CD14-positive monocyte (primary cell): Measurements from ENCODE around the gene ZBED1. TPM values are rescaled to one million over a fixed set of nuclear protein-coding genes. Genes with fewer than 3 reads are reported as not detected.
A peak's percentile ranks its signal among the peaks of the same experiment; 100 is the strongest.
"Not testable (repeated sequence)": the region's sequence is repeated elsewhere in the genome, so short reads cannot be mapped to it uniquely, and the experiment has no call there.

Experiments
- DNase-seq, 3 donors: peaks; one replicate each; pipeline ENCODE4 v3.0.0-alpha.2; 2011 to 2022
- H2AFZ ChIP-seq: 2 replicates; pipeline ENCODE4 v1.6.0; 2012; ENCODE audit warnings: mild to moderate bottlenecking, low read depth, low read length, inconsistent platforms; ENCODE audit not compliant: insufficient read depth, poor library complexity, severe bottlenecking
- H3K27ac ChIP-seq, 2 donors: 1 replicate in 1 of 2; 2 replicates in 1 of 2; pipeline ENCODE4 v1.5.1; 2012 to 2013; ENCODE audit warnings: low read length in 2 of 2, control low read depth in 1 of 2, inconsistent platforms in 1 of 2, low read depth in 1 of 2, mild to moderate bottlenecking in 1 of 2
- H3K27me3 ChIP-seq, 2 donors: one replicate each; pipeline versions ENCODE4 v1.6.0 to v1.6.1; 2011 to 2013; ENCODE audit warnings: low read length in 2 of 2; ENCODE audit not compliant: control insufficient read depth in 2 of 2, insufficient read depth in 2 of 2
- H3K36me3 ChIP-seq, 2 donors: replicated peaks in 1 of 2; 1 replicate in 1 of 2; 2 replicates in 1 of 2; pipeline versions ENCODE4 v1.5.1 to v1.6.1; 2012 to 2013; ENCODE audit warnings: low read length in 2 of 2, control low read depth in 1 of 2, inconsistent platforms in 1 of 2, mild to moderate bottlenecking in 1 of 2; ENCODE audit not compliant: insufficient read depth in 2 of 2, control insufficient read depth in 1 of 2
- H3K4me1 ChIP-seq, 2 donors: 1 replicate in 1 of 2; 2 replicates in 1 of 2; pipeline versions ENCODE4 v1.5.1 to v1.6.1; 2012 to 2013; ENCODE audit warnings: low read length in 2 of 2, control low read depth in 1 of 2, inconsistent platforms in 1 of 2, mild to moderate bottlenecking in 1 of 2, moderate library complexity in 1 of 2; ENCODE audit not compliant: insufficient read depth in 2 of 2, control insufficient read depth in 1 of 2
- H3K4me2 ChIP-seq: replicated peaks from 2 replicates; pipeline ENCODE3; 2012; ENCODE audit warnings: low read length, moderate library complexity, mild to moderate bottlenecking; ENCODE audit not compliant: poor library complexity, severe bottlenecking; ENCODE audit errors: extremely low read depth
- H3K4me3 ChIP-seq, 3 experiments: fragments of 200-600 bp in 1 of 3; sonication (generic) in 1 of 3; replicated peaks in 1 of 3; 1 replicate in 2 of 3; 2 replicates in 1 of 3; pipeline ENCODE4 v1.5.1; 2011 to 2013; ENCODE audit warnings: low read length in 3 of 3, mild to moderate bottlenecking in 3 of 3, control low read depth in 2 of 3, low read depth in 2 of 3, inconsistent platforms in 1 of 3, moderate library complexity in 1 of 3
- H3K79me2 ChIP-seq: 2 replicates; pipeline ENCODE4 v1.6.0; 2012; ENCODE audit warnings: mild to moderate bottlenecking, control low read depth, inconsistent platforms, low read length, moderate library complexity; ENCODE audit not compliant: insufficient read depth
- H3K9ac ChIP-seq: 2 replicates; pipeline ENCODE4 v1.6.0; 2017; ENCODE audit warnings: low read length, mild to moderate bottlenecking; ENCODE audit not compliant: insufficient read depth, poor library complexity, severe bottlenecking
- H3K9me3 ChIP-seq, 2 donors: replicated peaks in 1 of 2; 1 replicate in 1 of 2; 2 replicates in 1 of 2; pipeline versions ENCODE4 v1.5.1 to v1.6.1; 2012 to 2013; ENCODE audit warnings: low read length in 2 of 2, control low read depth in 1 of 2; ENCODE audit not compliant: control insufficient read depth in 1 of 2, insufficient read depth in 1 of 2
- H4K20me1 ChIP-seq: 2 replicates; pipeline ENCODE4 v1.6.0; 2012; ENCODE audit warnings: mild to moderate bottlenecking, low read length, control low read depth, moderate library complexity; ENCODE audit not compliant: insufficient read depth
- H3K27ac Mint-ChIP-seq, 7 donors: one replicate each; pipeline ENCODE4 v1.8.0; 2020; ENCODE audit warnings: mild to moderate bottlenecking in 7 of 7, mixed read lengths in 7 of 7, moderate library complexity in 6 of 7, inconsistent platforms in 2 of 7
- H3K27me3 Mint-ChIP-seq, 3 donors: one replicate each; pipeline ENCODE4 v1.8.0; 2021 to 2022; ENCODE audit warnings: low read depth in 3 of 3, mild to moderate bottlenecking in 3 of 3, mixed read lengths in 3 of 3, moderate library complexity in 3 of 3, inconsistent platforms in 1 of 3
- H3K36me3 Mint-ChIP-seq, 2 donors: one replicate each; pipeline ENCODE4 v1.8.0; 2020; ENCODE audit warnings: mixed read lengths in 2 of 2, inconsistent platforms in 1 of 2, mild to moderate bottlenecking in 1 of 2
- H3K4me1 Mint-ChIP-seq: one replicate; pipeline ENCODE4 v1.8.0; 2020; ENCODE audit warnings: mild to moderate bottlenecking, mixed read lengths
- H3K4me3 Mint-ChIP-seq, 2 donors: one replicate each; pipeline ENCODE4 v1.8.0; 2020; ENCODE audit warnings: mild to moderate bottlenecking in 2 of 2, mixed read lengths in 2 of 2, moderate library complexity in 1 of 2
- H3K9me3 Mint-ChIP-seq, 7 donors: one replicate each; pipeline ENCODE4 v1.8.0; 2020 to 2022; ENCODE audit warnings: mixed read lengths in 7 of 7, mild to moderate bottlenecking in 6 of 7, moderate library complexity in 6 of 7, inconsistent platforms in 2 of 7
- WGBS: methylation state at CpG from one replicate; pipeline ENCODE4 v1.1.5; 2013; ENCODE audit warnings: missing lambda C conversion rate; ENCODE audit not compliant: insufficient coverage; 5-methylcytosine and 5-hydroxymethylcytosine counted together
- intact Hi-C, 2 donors: fragments of 100-400 bp; cut with micrococcal nuclease; formaldehyde crosslinking; loops; one replicate each; pipeline versions ENCODE4 v1.15.0 to v1.15.1; 2023
- polyA plus RNA-seq, 3 donors: library from polyadenylated mRNA; depleted of rRNA in 1 of 3; unstranded in 2 of 3; stranded (reverse) in 1 of 3; fragments of 300-500 nt in 2 of 3; fragments of >200 nt in 1 of 3; fragmentation: Illumina TruSeq in 2 of 3; gene quantifications; 1 replicate in 2 of 3; 2 replicates in 1 of 3; pipeline ENCODE4 v1.2.3, GENCODE V29; 2012 to 2021
- TF ChIP-seq, protein P1 (sequence below): fragments of 200-600 bp; IDR thresholded peaks from one replicate; pipeline ENCODE4 v1.8.0; 2022; ENCODE audit warnings: antibody characterized with exemption, mild to moderate bottlenecking

ZBED1 gene
- polyA plus RNA-seq, 3 donors, result 13.9 to 32.1 (median 23.1) TPM

DNA sequence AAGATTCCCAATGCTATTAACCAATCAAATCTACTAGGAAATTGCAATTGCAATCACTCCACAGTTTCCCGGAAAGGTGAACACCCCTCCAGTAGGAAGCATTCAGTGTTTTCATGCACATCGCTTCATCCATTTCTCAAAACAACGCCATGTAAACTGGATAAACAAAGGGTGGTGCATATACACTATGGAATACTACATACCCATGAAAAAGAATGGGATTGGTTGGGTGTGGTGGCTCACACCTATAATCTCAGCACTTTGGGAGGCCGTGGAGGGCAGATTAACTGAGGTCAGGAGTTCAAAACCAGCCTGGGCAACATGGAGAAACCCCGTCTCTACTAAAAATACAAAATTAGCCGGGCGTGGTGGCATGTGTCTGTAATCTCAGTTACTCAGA, 29.1 kb downstream of the ZBED1 start:
- Mint-ChIP-seq H3K4me1 (no peaks in the 10 kb centered on the region), H3K9me3 (peaks cover 0 to 10% (median 0%) of the 10 kb centered on the region in 7 donors), H3K4me3 (no peak overlapping the region), H3K27me3 (no peaks in the 10 kb centered on the region), H3K36me3 (peaks cover 3 to 8% of the 10 kb centered on the region in 2 donors), H3K27ac (no peak overlapping the region)
- H3K9me3 ChIP-seq, result no peaks in the 10 kb centered on the region
- no peaks in the 10 kb centered on the region for H3K4me1 ChIP-seq
- no peak for DNase-seq
- H4K20me1 ChIP-seq, result peaks cover 92% of the 10 kb centered on the region
- H2AFZ ChIP-seq, result no peak overlapping the region
- no peaks in the 10 kb centered on the region for H3K36me3 ChIP-seq
- no peak overlapping the region for H3K27ac ChIP-seq
- no peak overlapping the region for H3K9ac ChIP-seq
- WGBS, result 80% methylated on average over 1 of the region's 7 CpGs
- TF ChIP-seq, protein P1, sequence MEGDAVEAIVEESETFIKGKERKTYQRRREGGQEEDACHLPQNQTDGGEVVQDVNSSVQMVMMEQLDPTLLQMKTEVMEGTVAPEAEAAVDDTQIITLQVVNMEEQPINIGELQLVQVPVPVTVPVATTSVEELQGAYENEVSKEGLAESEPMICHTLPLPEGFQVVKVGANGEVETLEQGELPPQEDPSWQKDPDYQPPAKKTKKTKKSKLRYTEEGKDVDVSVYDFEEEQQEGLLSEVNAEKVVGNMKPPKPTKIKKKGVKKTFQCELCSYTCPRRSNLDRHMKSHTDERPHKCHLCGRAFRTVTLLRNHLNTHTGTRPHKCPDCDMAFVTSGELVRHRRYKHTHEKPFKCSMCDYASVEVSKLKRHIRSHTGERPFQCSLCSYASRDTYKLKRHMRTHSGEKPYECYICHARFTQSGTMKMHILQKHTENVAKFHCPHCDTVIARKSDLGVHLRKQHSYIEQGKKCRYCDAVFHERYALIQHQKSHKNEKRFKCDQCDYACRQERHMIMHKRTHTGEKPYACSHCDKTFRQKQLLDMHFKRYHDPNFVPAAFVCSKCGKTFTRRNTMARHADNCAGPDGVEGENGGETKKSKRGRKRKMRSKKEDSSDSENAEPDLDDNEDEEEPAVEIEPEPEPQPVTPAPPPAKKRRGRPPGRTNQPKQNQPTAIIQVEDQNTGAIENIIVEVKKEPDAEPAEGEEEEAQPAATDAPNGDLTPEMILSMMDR, result no peak
- H3K4me3 ChIP-seq, result no peak overlapping the region
- H3K79me2 ChIP-seq, result peaks cover 15% of the 10 kb centered on the region
- H3K4me2 ChIP-seq, result no peak overlapping the region
- H3K27me3 ChIP-seq, result no peaks in the 10 kb centered on the region
- intact Hi-C loops, result no loop called here

DNA sequence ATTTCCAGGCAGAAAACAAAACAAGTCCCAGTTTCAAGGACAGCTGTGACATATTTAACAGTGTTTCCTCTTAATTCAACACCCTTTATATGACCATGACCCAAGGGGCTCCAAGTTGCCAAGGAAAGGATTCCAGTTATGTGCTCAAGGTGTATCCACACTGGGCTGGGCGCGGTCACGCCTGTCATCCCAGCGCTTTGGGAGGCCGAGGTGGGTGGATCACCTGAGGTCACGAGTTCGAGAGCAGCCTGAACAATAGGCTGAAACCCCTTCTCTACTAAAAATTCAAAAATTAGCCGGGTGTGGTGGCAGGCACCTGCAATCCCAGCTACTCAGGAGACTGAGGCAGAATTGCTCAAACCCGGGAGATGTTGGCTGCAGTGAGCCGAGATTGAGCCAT, 29.6 kb downstream of the ZBED1 start:
- Histone ChIP-seq H4K20me1 (peaks cover 92% of the 10 kb centered on the region), H3K79me2 (peaks cover 18% of the 10 kb centered on the region)
- H3K9ac ChIP-seq, H3K36me3 Mint-ChIP-seq, H3K9me3 Mint-ChIP-seq, H3K27me3 ChIP-seq, intact Hi-C loops, H3K4me1 ChIP-seq, DNase-seq, H3K27ac ChIP-seq, H2AFZ ChIP-seq, H3K9me3 ChIP-seq, H3K4me2 ChIP-seq, H3K4me1 Mint-ChIP-seq, H3K4me3 Mint-ChIP-seq, H3K27me3 Mint-ChIP-seq, H3K36me3 ChIP-seq, H3K27ac Mint-ChIP-seq, H3K4me3 ChIP-seq: not testable (repeated sequence)
- WGBS, result 97% methylated on average over 3 of the region's 10 CpGs

DNA sequence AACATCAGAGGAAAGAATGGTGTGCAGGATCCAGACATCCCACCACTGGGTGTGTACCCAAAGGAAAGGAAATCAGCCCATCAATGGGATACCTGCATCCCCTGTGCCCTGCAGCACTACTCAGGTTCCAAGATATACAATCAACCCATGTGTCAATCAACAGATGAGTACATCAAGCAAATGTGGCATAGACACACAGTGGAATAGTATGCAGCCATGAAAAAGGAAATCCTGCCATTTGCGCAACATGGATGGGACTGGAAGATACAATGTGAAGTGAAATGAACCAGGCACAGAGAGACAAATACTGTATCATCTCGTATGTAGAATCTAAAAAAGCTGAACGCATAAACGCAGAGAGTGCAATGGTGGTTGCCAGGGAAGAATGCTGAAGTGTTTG, 30.9 kb downstream of the ZBED1 start:
- H3K4me1 ChIP-seq, H3K36me3 ChIP-seq, intact Hi-C loops, H3K27me3 Mint-ChIP-seq, H3K27me3 ChIP-seq, H3K9me3 Mint-ChIP-seq, H3K36me3 Mint-ChIP-seq, H3K4me3 ChIP-seq, H3K27ac ChIP-seq, DNase-seq, H3K4me2 ChIP-seq, H3K9ac ChIP-seq, H3K4me1 Mint-ChIP-seq, H2AFZ ChIP-seq, H3K9me3 ChIP-seq, H3K4me3 Mint-ChIP-seq: not testable (repeated sequence)
- H3K27ac Mint-ChIP-seq, result peak overlapping the region in 1 of 7 donors; percentile 57
- Histone ChIP-seq H3K79me2 (peaks cover 29% of the 10 kb centered on the region), H4K20me1 (peaks cover 92% of the 10 kb centered on the region)
- 95% methylated on average over 3 of the region's 4 CpGs for WGBS
